ENCODE measurements around the gene DEFB108B. TPM values are rescaled to one million over a fixed set of nuclear protein-coding genes. Genes with fewer than 3 reads are reported as not detected.
"Not testable (repeated sequence)": the region's sequence is repeated elsewhere in the genome, so short reads cannot be mapped to it uniquely, and the experiment has no call there.

DEFB108B gene
- polyA plus RNA-seq (not detected in 2 replicates), polyA minus RNA-seq (not detected in 2 replicates)

- not testable (repeated sequence) for H2AFZ ChIP-seq (ENCODE audit: low read depth, low read length); H3K4me2 ChIP-seq (ENCODE audit: low read length); H3K27ac ChIP-seq (ENCODE audit: low read length); H3K27me3 ChIP-seq (ENCODE audit: insufficient read depth, low read depth, low read length); H3K9ac ChIP-seq (ENCODE audit: low read length); H3K79me2 ChIP-seq (replicated peaks; ENCODE audit: insufficient read depth, low read length); H3F3A ChIP-seq (ENCODE audit: insufficient read depth, low read length, poor library complexity, severe bottlenecking); H3K9me2 ChIP-seq (ENCODE audit: insufficient read depth, low read length); H3K36me3 ChIP-seq (ENCODE audit: insufficient read depth, low read length); H3K4me3 ChIP-seq (ENCODE audit: low read length); H4K20me1 ChIP-seq (ENCODE audit: insufficient read depth); H3K9me3 ChIP-seq (ENCODE audit: low read length)
Observed at GRCh38 chr11:71832811-71833210, at the start of gene DEFB108B. Gene DEFB108B, plus strand, starts transcription at chr11:71833200. Its CDS starts 0 bp downstream, at chr11:71833200.

GRCh38 chr11:71786114-71786847, 46.7 kb upstream of the DEFB108B start:
- H3K4me2 ChIP-seq (ENCODE audit: low read length); H3K9me2 ChIP-seq (ENCODE audit: insufficient read depth, low read length); H3K27me3 ChIP-seq (ENCODE audit: insufficient read depth, low read depth, low read length); H3K9me3 ChIP-seq (ENCODE audit: low read length); H3K36me3 ChIP-seq (ENCODE audit: insufficient read depth, low read length); H3K27ac ChIP-seq (ENCODE audit: low read length); H3F3A ChIP-seq (ENCODE audit: insufficient read depth, low read length, poor library complexity, severe bottlenecking); H4K20me1 ChIP-seq (ENCODE audit: insufficient read depth); H3K79me2 ChIP-seq (replicated peaks; ENCODE audit: insufficient read depth, low read length): not testable (repeated sequence)
- peak; percentile 32 for TF ChIP-seq POLR2AphosphoS5 (IDR thresholded peaks at IDR 0.05)
- Histone ChIP-seq H3K9ac (ENCODE audit: low read length) (peak overlapping the region; percentile 53), H3K4me3 (ENCODE audit: low read length) (peak overlapping the region; percentile 66), H2AFZ (ENCODE audit: low read depth, low read length) (peak overlapping the region; percentile 19)

GRCh38 chr11:71786848-71787097, 46.2 kb upstream of the DEFB108B start:
- H3K36me3 ChIP-seq (ENCODE audit: insufficient read depth, low read length); H3K27me3 ChIP-seq (ENCODE audit: insufficient read depth, low read depth, low read length); H3F3A ChIP-seq (ENCODE audit: insufficient read depth, low read length, poor library complexity, severe bottlenecking); H3K4me2 ChIP-seq (ENCODE audit: low read length); H3K9me3 ChIP-seq (ENCODE audit: low read length); H4K20me1 ChIP-seq (ENCODE audit: insufficient read depth); H3K9me2 ChIP-seq (ENCODE audit: insufficient read depth, low read length); H3K79me2 ChIP-seq (replicated peaks; ENCODE audit: insufficient read depth, low read length): not testable (repeated sequence)
- H3K4me3 ChIP-seq (ENCODE audit: low read length), result peak overlapping the region; percentile 66
- H2AFZ ChIP-seq (ENCODE audit: low read depth, low read length), result peak overlapping the region; percentile 51
- H3K27ac ChIP-seq (ENCODE audit: low read length), result peak overlapping the region; percentile 47
- peak overlapping the region; percentile 53 for H3K9ac ChIP-seq (ENCODE audit: low read length)

GRCh38 chr11:71787098-71787823, 45.7 kb upstream of the DEFB108B start:
- Histone ChIP-seq H3K4me2 (ENCODE audit: low read length) (no peak overlapping the region), H2AFZ (ENCODE audit: low read depth, low read length) (peak overlapping the region; percentile 51), H3K36me3 (ENCODE audit: insufficient read depth, low read length) (no peaks in the 10 kb centered on the region), H3K9ac (ENCODE audit: low read length) (peak overlapping the region; percentile 53), H3K9me3 (ENCODE audit: low read length) (no peaks in the 10 kb centered on the region), H3K27ac (ENCODE audit: low read length) (peak overlapping the region; percentile 47), H3K79me2 (replicated peaks; ENCODE audit: insufficient read depth, low read length) (no peaks in the 10 kb centered on the region), H4K20me1 (ENCODE audit: insufficient read depth) (no peaks in the 10 kb centered on the region), H3K4me3 (ENCODE audit: low read length) (peak overlapping the region; percentile 66), H3K9me2 (ENCODE audit: insufficient read depth, low read length) (no peaks in the 10 kb centered on the region), H3K27me3 (ENCODE audit: insufficient read depth, low read depth, low read length) (no peaks in the 10 kb centered on the region), H3F3A (ENCODE audit: insufficient read depth, low read length, poor library complexity, severe bottlenecking) (no peaks in the 10 kb centered on the region)
- TF ChIP-seq POLR2AphosphoS5 (IDR thresholded peaks at IDR 0.05), result no peak
- TF ChIP-seq RAD21 (conservative IDR thresholded peaks at IDR 0.05), result no peak
- TF ChIP-seq REST (IDR thresholded peaks at IDR 0.05; ENCODE audit: borderline replicate concordance), result no peak
- TF ChIP-seq CTCF (IDR thresholded peaks at IDR 0.05; ENCODE audit: poor library complexity, severe bottlenecking), result no peak
- TF ChIP-seq EP300 (conservative IDR thresholded peaks at IDR 0.05; ENCODE audit: poor library complexity, severe bottlenecking), result no peak
- no peak for TF ChIP-seq MXI1 (conservative IDR thresholded peaks at IDR 0.05; ENCODE audit: poor library complexity, severe bottlenecking)
- no peak for TF ChIP-seq SMC3 (conservative IDR thresholded peaks at IDR 0.05; ENCODE audit: poor library complexity)
- no peak for TF ChIP-seq EZH2 (IDR thresholded peaks at IDR 0.05; ENCODE audit: borderline replicate concordance, insufficient read depth, low read length, poor library complexity, severe bottlenecking)
- no peak for TF ChIP-seq TAF1 (IDR thresholded peaks at IDR 0.05; ENCODE audit: low read depth)

Data from neural cell (in vitro differentiated cells).